Measurements from ENCODE around the gene PAQR9. TPM values are rescaled to one million over a fixed set of nuclear protein-coding genes. Genes with fewer than 3 reads are reported as not detected.

The PAQR9 gene
- total RNA-seq, 1 donor from 2014 or later: under 0.01 TPM

- Histone ChIP-seq H3K27me3 (ENCODE audit: control insufficient read depth in 3 of 3, insufficient read depth in 3 of 3, low read length in 3 of 3) (no peaks in the 10 kb centered on the region), H3K4me1 (ENCODE audit: control insufficient read depth in 3 of 3, insufficient read depth in 3 of 3, low read length in 3 of 3) (peaks cover 16 to 23% (median 16%) of the 10 kb centered on the region in 3 donors), H3K27ac (ENCODE audit: low read depth, low read length) (no peak overlapping the region), H3K36me3 (ENCODE audit: control insufficient read depth in 3 of 3, insufficient read depth in 3 of 3, low read length in 3 of 3) (no peaks in the 10 kb centered on the region), H3K9ac (ENCODE audit: low read depth in 1 of 3, low read length in 3 of 3) (no peak overlapping the region), H3K4me3 (ENCODE audit: low read length in 3 of 3) (no peak overlapping the region), H3K9me3 (ENCODE audit: control insufficient read depth in 3 of 3, low read length in 3 of 3) (no peaks in the 10 kb centered on the region)
These were observed 8.0 kb upstream of the PAQR9 start for GRCh38 chr3:142971431-142971830.

- H3K27ac ChIP-seq (ENCODE audit: low read depth, low read length): no peak overlapping the region
These were observed 5.0 kb upstream of the PAQR9 start for GRCh38 chr3:142968319-142969025.

GRCh38 chr3:142966808-142967207, 3.3 kb upstream of the PAQR9 start:
- no peak overlapping the region for H3K9ac ChIP-seq (ENCODE audit: low read depth in 1 of 3, low read length in 3 of 3)
- peaks cover 11 to 13% (median 11%) of the 10 kb centered on the region in 3 donors for H3K27me3 ChIP-seq (ENCODE audit: control insufficient read depth in 3 of 3, insufficient read depth in 3 of 3, low read length in 3 of 3)
- no peak overlapping the region for H3K27ac ChIP-seq (ENCODE audit: low read depth, low read length)
- H3K4me1 ChIP-seq (ENCODE audit: control insufficient read depth in 3 of 3, insufficient read depth in 3 of 3, low read length in 3 of 3): peaks cover 3 to 6% (median 6%) of the 10 kb centered on the region in 3 donors
- H3K4me3 ChIP-seq (ENCODE audit: low read length in 3 of 3): no peak overlapping the region
- H3K36me3 ChIP-seq (ENCODE audit: control insufficient read depth in 3 of 3, insufficient read depth in 3 of 3, low read length in 3 of 3): no peaks in the 10 kb centered on the region
- H3K9me3 ChIP-seq (ENCODE audit: control insufficient read depth in 3 of 3, low read length in 3 of 3): no peaks in the 10 kb centered on the region

More at GRCh38 chr3:142968319-142969025, 5.0 kb upstream of the PAQR9 start:
- H3K36me3 ChIP-seq (ENCODE audit: control insufficient read depth in 3 of 3, insufficient read depth in 3 of 3, low read length in 3 of 3): no peaks in the 10 kb centered on the region
- H3K4me1 ChIP-seq (ENCODE audit: control insufficient read depth in 3 of 3, insufficient read depth in 3 of 3, low read length in 3 of 3): peaks cover 6 to 10% (median 10%) of the 10 kb centered on the region in 3 donors
- H3K9me3 ChIP-seq (ENCODE audit: control insufficient read depth in 3 of 3, low read length in 3 of 3): no peaks in the 10 kb centered on the region
- no peak overlapping the region for H3K9ac ChIP-seq (ENCODE audit: low read depth in 1 of 3, low read length in 3 of 3)
- peaks cover 3 to 4% (median 4%) of the 10 kb centered on the region in 3 donors for H3K27me3 ChIP-seq (ENCODE audit: control insufficient read depth in 3 of 3, insufficient read depth in 3 of 3, low read length in 3 of 3)
- H3K4me3 ChIP-seq (ENCODE audit: low read length in 3 of 3): no peak overlapping the region

DNA sequence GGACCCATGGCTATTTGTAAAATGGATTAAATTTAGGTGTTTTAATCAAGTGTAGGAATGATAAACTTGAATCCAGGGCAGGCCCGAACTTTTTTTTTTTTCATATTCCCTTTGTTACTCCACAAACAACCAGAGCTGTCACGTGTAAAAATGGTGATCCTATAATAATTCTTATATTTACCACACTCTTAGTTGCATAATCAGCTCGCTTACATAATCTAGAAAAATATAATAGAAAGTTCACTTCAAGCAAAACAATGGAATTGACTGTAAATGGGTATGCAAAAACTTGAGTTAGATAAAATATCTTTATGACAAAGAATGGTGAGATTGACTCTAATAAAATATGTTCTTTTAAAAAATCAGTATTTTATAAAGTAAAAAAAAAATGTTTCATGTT, 2.1 kb upstream of the PAQR9 start:
- peaks cover 11 to 13% (median 11%) of the 10 kb centered on the region in 3 donors for H3K27me3 ChIP-seq (ENCODE audit: control insufficient read depth in 3 of 3, insufficient read depth in 3 of 3, low read length in 3 of 3)
- H3K36me3 ChIP-seq (ENCODE audit: control insufficient read depth in 3 of 3, insufficient read depth in 3 of 3, low read length in 3 of 3): no peaks in the 10 kb centered on the region
- H3K4me1 ChIP-seq (ENCODE audit: control insufficient read depth in 3 of 3, insufficient read depth in 3 of 3, low read length in 3 of 3): peaks cover 3 to 6% (median 6%) of the 10 kb centered on the region in 3 donors
- H3K9me3 ChIP-seq (ENCODE audit: control insufficient read depth in 3 of 3, low read length in 3 of 3): no peaks in the 10 kb centered on the region
- no peak overlapping the region for H3K9ac ChIP-seq (ENCODE audit: low read depth in 1 of 3, low read length in 3 of 3)
- no peak overlapping the region for H3K4me3 ChIP-seq (ENCODE audit: low read length in 3 of 3)
- no peak overlapping the region for H3K27ac ChIP-seq (ENCODE audit: low read depth, low read length)

- Histone ChIP-seq H3K4me3 (ENCODE audit: low read length in 3 of 3) (peak overlapping the region; percentile 54 to 84 (median 56)), H3K9me3 (ENCODE audit: control insufficient read depth in 3 of 3, low read length in 3 of 3) (no peaks in the 10 kb centered on the region), H3K9ac (ENCODE audit: low read depth in 1 of 3, low read length in 3 of 3) (peak overlapping the region in 1 of 3 donors; percentile 82), H3K27me3 (ENCODE audit: control insufficient read depth in 3 of 3, insufficient read depth in 3 of 3, low read length in 3 of 3) (peaks cover 11 to 13% (median 13%) of the 10 kb centered on the region in 3 donors), H3K4me1 (ENCODE audit: control insufficient read depth in 3 of 3, insufficient read depth in 3 of 3, low read length in 3 of 3) (peaks cover 3 to 8% (median 6%) of the 10 kb centered on the region in 3 donors), H3K36me3 (ENCODE audit: control insufficient read depth in 3 of 3, insufficient read depth in 3 of 3, low read length in 3 of 3) (no peaks in the 10 kb centered on the region), H3K27ac (ENCODE audit: low read depth, low read length) (no peak overlapping the region)
These were observed 299 bp downstream of the PAQR9 start for GRCh38 chr3:142963234-142963515.

GRCh38 chr3:142962520-142963233, 797 bp downstream of the PAQR9 start:
- Histone ChIP-seq H3K27me3 (ENCODE audit: control insufficient read depth in 3 of 3, insufficient read depth in 3 of 3, low read length in 3 of 3) (peaks cover 11 to 13% (median 13%) of the 10 kb centered on the region in 3 donors), H3K4me1 (ENCODE audit: control insufficient read depth in 3 of 3, insufficient read depth in 3 of 3, low read length in 3 of 3) (peaks cover 3 to 10% (median 6%) of the 10 kb centered on the region in 3 donors), H3K9ac (ENCODE audit: low read depth in 1 of 3, low read length in 3 of 3) (peak overlapping the region in 1 of 3 donors; percentile 82), H3K36me3 (ENCODE audit: control insufficient read depth in 3 of 3, insufficient read depth in 3 of 3, low read length in 3 of 3) (no peaks in the 10 kb centered on the region), H3K4me3 (ENCODE audit: low read length in 3 of 3) (peak overlapping the region; percentile 35 to 84 (median 56)), H3K9me3 (ENCODE audit: control insufficient read depth in 3 of 3, low read length in 3 of 3) (no peaks in the 10 kb centered on the region), H3K27ac (ENCODE audit: low read depth, low read length) (no peak overlapping the region)

DNA sequence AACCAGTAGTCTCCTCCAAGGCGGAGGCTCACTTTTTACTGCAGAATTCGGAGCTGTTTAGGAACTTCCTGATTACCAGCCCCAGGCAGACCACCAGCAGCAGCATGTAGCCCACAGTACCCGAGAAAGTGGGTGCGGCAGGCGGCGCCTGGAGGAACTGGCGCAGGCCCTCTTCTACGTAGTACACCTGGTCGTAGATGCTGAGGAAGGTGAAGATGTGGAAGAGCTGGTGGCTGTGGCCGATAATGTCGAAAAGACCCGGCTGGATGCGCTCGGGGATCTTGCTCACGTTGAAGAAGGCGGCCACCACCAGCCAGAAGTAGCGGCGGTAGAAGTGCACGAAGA, 1.3 kb downstream of the PAQR9 start:
- H3K4me1 ChIP-seq (ENCODE audit: control insufficient read depth in 3 of 3, insufficient read depth in 3 of 3, low read length in 3 of 3): peaks cover 3 to 10% (median 6%) of the 10 kb centered on the region in 3 donors
- peak overlapping the region in 1 of 3 donors; percentile 84 for H3K4me3 ChIP-seq (ENCODE audit: low read length in 3 of 3)
- H3K36me3 ChIP-seq (ENCODE audit: control insufficient read depth in 3 of 3, insufficient read depth in 3 of 3, low read length in 3 of 3): no peaks in the 10 kb centered on the region
- no peak overlapping the region for H3K9ac ChIP-seq (ENCODE audit: low read depth in 1 of 3, low read length in 3 of 3)
- H3K27ac ChIP-seq (ENCODE audit: low read depth, low read length): no peak overlapping the region
- no peaks in the 10 kb centered on the region for H3K9me3 ChIP-seq (ENCODE audit: control insufficient read depth in 3 of 3, low read length in 3 of 3)
- peaks cover 11 to 13% (median 13%) of the 10 kb centered on the region in 3 donors for H3K27me3 ChIP-seq (ENCODE audit: control insufficient read depth in 3 of 3, insufficient read depth in 3 of 3, low read length in 3 of 3)

DNA sequence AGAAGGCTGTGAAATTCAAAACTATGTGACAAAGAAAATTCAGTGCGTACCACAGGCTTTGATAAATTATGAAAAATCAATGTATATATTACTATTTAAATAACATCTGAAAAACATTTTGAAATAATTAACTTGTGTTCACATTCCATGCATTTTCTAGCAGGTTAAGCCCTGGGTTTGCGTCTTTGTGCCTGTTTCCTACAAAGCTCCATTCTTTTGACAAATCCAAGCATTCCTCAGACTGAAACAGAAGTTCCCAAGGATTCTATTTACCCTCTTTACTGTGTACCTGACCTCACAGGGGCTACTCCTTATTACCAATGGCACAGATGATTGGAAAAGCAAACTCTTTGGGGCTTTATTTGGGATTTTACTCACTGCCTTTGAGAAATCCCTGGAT, 1.9 kb downstream of the PAQR9 start:
- no peak overlapping the region for H3K4me3 ChIP-seq (ENCODE audit: low read length in 3 of 3)
- peaks cover 11 to 13% (median 13%) of the 10 kb centered on the region in 3 donors for H3K27me3 ChIP-seq (ENCODE audit: control insufficient read depth in 3 of 3, insufficient read depth in 3 of 3, low read length in 3 of 3)
- peaks cover 3 to 10% (median 6%) of the 10 kb centered on the region in 3 donors for H3K4me1 ChIP-seq (ENCODE audit: control insufficient read depth in 3 of 3, insufficient read depth in 3 of 3, low read length in 3 of 3)
- H3K36me3 ChIP-seq (ENCODE audit: control insufficient read depth in 3 of 3, insufficient read depth in 3 of 3, low read length in 3 of 3): no peaks in the 10 kb centered on the region
- no peaks in the 10 kb centered on the region for H3K9me3 ChIP-seq (ENCODE audit: control insufficient read depth in 3 of 3, low read length in 3 of 3)
- H3K9ac ChIP-seq (ENCODE audit: low read depth in 1 of 3, low read length in 3 of 3): no peak overlapping the region
- no peak overlapping the region for H3K27ac ChIP-seq (ENCODE audit: low read depth, low read length)

- no peak overlapping the region for H3K27ac ChIP-seq (ENCODE audit: low read depth, low read length)
- peaks cover 3 to 10% (median 6%) of the 10 kb centered on the region in 3 donors for H3K4me1 ChIP-seq (ENCODE audit: control insufficient read depth in 3 of 3, insufficient read depth in 3 of 3, low read length in 3 of 3)
- peaks cover 8 to 13% (median 13%) of the 10 kb centered on the region in 3 donors for H3K27me3 ChIP-seq (ENCODE audit: control insufficient read depth in 3 of 3, insufficient read depth in 3 of 3, low read length in 3 of 3)
These were observed 3.1 kb downstream of the PAQR9 start for GRCh38 chr3:142960322-142960850.

GRCh38 chr3:142958707-142959106, 4.8 kb downstream of the PAQR9 start:
- Histone ChIP-seq H3K9me3 (ENCODE audit: control insufficient read depth in 3 of 3, low read length in 3 of 3) (no peaks in the 10 kb centered on the region), H3K4me1 (ENCODE audit: control insufficient read depth in 3 of 3, insufficient read depth in 3 of 3, low read length in 3 of 3) (peaks cover 3 to 10% (median 6%) of the 10 kb centered on the region in 3 donors), H3K4me3 (ENCODE audit: low read length in 3 of 3) (peak overlapping the region in 2 of 3 donors; percentile 42 to 44), H3K27ac (ENCODE audit: low read depth, low read length) (peak overlapping the region; percentile 70), H3K9ac (ENCODE audit: low read depth in 1 of 3, low read length in 3 of 3) (peak overlapping the region in 2 of 3 donors; percentile 32 to 42), H3K27me3 (ENCODE audit: control insufficient read depth in 3 of 3, insufficient read depth in 3 of 3, low read length in 3 of 3) (peaks cover 8 to 9% (median 8%) of the 10 kb centered on the region in 3 donors), H3K36me3 (ENCODE audit: control insufficient read depth in 3 of 3, insufficient read depth in 3 of 3, low read length in 3 of 3) (no peaks in the 10 kb centered on the region)

More at GRCh38 chr3:142960322-142960850, 3.1 kb downstream of the PAQR9 start:
- H3K9me3 ChIP-seq (ENCODE audit: control insufficient read depth in 3 of 3, low read length in 3 of 3): no peaks in the 10 kb centered on the region
- no peaks in the 10 kb centered on the region for H3K36me3 ChIP-seq (ENCODE audit: control insufficient read depth in 3 of 3, insufficient read depth in 3 of 3, low read length in 3 of 3)
- no peak overlapping the region for H3K9ac ChIP-seq (ENCODE audit: low read depth in 1 of 3, low read length in 3 of 3)
- no peak overlapping the region for H3K4me3 ChIP-seq (ENCODE audit: low read length in 3 of 3)

All from skeletal muscle tissue (tissue), 4 donors.